K562 (cell line): ENCODE measurements around the gene FNBP1. TPM values are rescaled to one million over a fixed set of nuclear protein-coding genes. Genes with fewer than 3 reads are reported as not detected.

ENCODE experiments used
- ATF3 ChIP-seq, 2 experiments: fragments of 450-650 bp in 1 of 2; sonication (generic) in 1 of 2; formaldehyde crosslinking in 1 of 2; IDR thresholded peaks in 1 of 2; conservative IDR thresholded peaks in 1 of 2; 2 replicates each; pipeline versions ENCODE4 v1.6.1 to v1.8.1; 2016 to 2023; ENCODE audit warnings: mild to moderate bottlenecking in 2 of 2, moderate library complexity in 2 of 2, inconsistent platforms in 1 of 2, missing genetic modification reagents in 1 of 2
- ATF6 ChIP-seq: sonication (generic); formaldehyde crosslinking; IDR thresholded peaks from 2 replicates; pipeline ENCODE4 v1.4.0; 2020; ENCODE audit warnings: mild to moderate bottlenecking, missing genetic modification reagents
- CREB3L1 ChIP-seq: fragments of 450-650 bp; IDR thresholded peaks from 2 replicates; pipeline ENCODE4 v1.6.1; 2014; ENCODE audit warnings: low read depth, mild to moderate bottlenecking, moderate library complexity, borderline replicate concordance
- ILF3 ChIP-seq: fragments of 450-650 bp; IDR thresholded peaks from 2 replicates; pipeline ENCODE4 v1.6.1; 2018; ENCODE audit warnings: antibody characterized with exemption, mild to moderate bottlenecking, moderate library complexity, borderline replicate concordance
- KDM5B ChIP-seq: fragments of 200-600 bp; sonication (generic); IDR thresholded peaks from 2 replicates; pipeline ENCODE4 v1.6.1; 2012; ENCODE audit warnings: low read depth, mild to moderate bottlenecking, moderate library complexity, low read length, control low read depth, inconsistent platforms; ENCODE audit not compliant: insufficient replicate concordance
- MAZ ChIP-seq, 2 experiments: fragments of 450-650 bp in 1 of 2; sonication (generic) in 1 of 2; formaldehyde crosslinking; IDR thresholded peaks in 1 of 2; conservative IDR thresholded peaks in 1 of 2; 2 replicates each; pipeline versions ENCODE4 v1.4.0 to v1.5.0; 2020; ENCODE audit warnings: mild to moderate bottlenecking in 1 of 2, missing genetic modification reagents in 1 of 2
- NCOR1 ChIP-seq: fragments of 450-650 bp; IDR thresholded peaks from 2 replicates; pipeline ENCODE4 v1.6.1; 2016; ENCODE audit warnings: mild to moderate bottlenecking, moderate library complexity
- PCBP1 ChIP-seq: fragments of 200-400 bp; formaldehyde crosslinking; IDR thresholded peaks from 2 replicates; pipeline ENCODE4 v1.6.1; 2018; ENCODE audit warnings: mild to moderate bottlenecking, low read depth, low read length; ENCODE audit not compliant: poor library complexity, severe bottlenecking
- PRDM10 ChIP-seq: fragments of 450-650 bp; IDR thresholded peaks from 2 replicates; pipeline ENCODE4 v1.6.1; 2018; ENCODE audit not compliant: partially characterized antibody
- RBM14 ChIP-seq: fragments of 200-400 bp; formaldehyde crosslinking; IDR thresholded peaks from 2 replicates; pipeline ENCODE4 v1.6.1; 2018; ENCODE audit warnings: low read depth, mild to moderate bottlenecking, low read length, moderate library complexity, borderline replicate concordance; ENCODE audit not compliant: insufficient read depth
- TEAD1 ChIP-seq, 2 experiments: fragments of 450-650 bp in 1 of 2; sonication (generic) in 1 of 2; formaldehyde crosslinking; IDR thresholded peaks; 2 replicates each; pipeline versions ENCODE4 v1.4.0 to v1.8.0; 2020 to 2022; ENCODE audit warnings: mild to moderate bottlenecking in 2 of 2, missing genetic modification reagents in 1 of 2
- ZBTB33 ChIP-seq: sonication (generic); formaldehyde crosslinking; IDR thresholded peaks from 2 replicates; pipeline ENCODE4 v1.8.1; 2023; ENCODE audit warnings: mild to moderate bottlenecking, missing genetic modification reagents
- ZNF766 ChIP-seq: fragments of 200-800 bp; sonication (Bioruptor generic); conservative IDR thresholded peaks from 2 replicates; pipeline ENCODE4 v1.6.1; 2016; ENCODE audit warnings: missing genetic modification characterization, missing compliant biosample characterization
- polyA plus RNA-seq, 8 experiments: library from polyadenylated mRNA; depleted of rRNA in 4 of 8; stranded (reverse) in 5 of 8; unstranded in 3 of 8; fragments of >200 nt; fragmentation: Nextera tagmentation in 2 of 8; fragmentation: Illumina TruSeq in 1 of 8; extraction: Ambion mirVana in 2 of 8; extraction: Trizol in 1 of 8; gene quantifications; 2 replicates each; pipeline versions ENCODE4 v1.2.1 to v1.2.3, GENCODE V29; 2011 to 2014; ENCODE audit warnings: inconsistent platforms in 1 of 8, missing spikeins in 1 of 8
- total RNA-seq, 7 experiments: library from RNA; depleted of rRNA in 6 of 7; stranded (reverse); fragments of >200 nt in 6 of 7; fragmentation: Illumina TruSeq in 2 of 7; extraction: Trizol in 2 of 7; gene quantifications; 2 replicates each; pipeline versions ENCODE4 v1.2.1 to v1.2.3, GENCODE V29; 2011 to 2021; ENCODE audit warnings: low replicate concordance in 1 of 7

FNBP1 gene
- total and polyA plus RNA-seq, 9 of the 15 experiments (the other 6 are each of a cell fraction or from before 2014, with no cell fraction given), result 1.8 to 14.9 (median 7.6) TPM

- TF ChIP-seq TEAD1 (CRISPR knock-in tag; IDR thresholded peaks at IDR 0.05), result 0 out of 4 replicates have a peak, but pooled peaks of 1 of the 2 experiments have one; percentile 9
- TF ChIP-seq PCBP1, result peak; percentile 43
- no peak for TF ChIP-seq ATF3 (IDR thresholded peaks at IDR 0.05)
- 0 out of 2 replicates have a peak, but pooled peaks have one; percentile 40 for TF ChIP-seq ATF3 (CRISPR knock-in tag; conservative IDR thresholded peaks at IDR 0.05)
- TF ChIP-seq ATF6 (CRISPR knock-in tag), result no peak
- TF ChIP-seq ILF3, result peak; percentile 34; the same call in 1 of the 2 replicates
- TF ChIP-seq ZBTB33 (CRISPR knock-in tag), result 0 out of 2 replicates have a peak, but pooled peaks have one; percentile 58
- TF ChIP-seq KDM5B, result peak; percentile 95
- 0 out of 2 replicates have a peak, but pooled peaks have one; percentile 43 for TF ChIP-seq ZNF766 (CRISPR knock-in tag)
- TF ChIP-seq PRDM10, result peak; percentile 14
- TF ChIP-seq MAZ (CRISPR knock-in tag; conservative IDR thresholded peaks at IDR 0.05 in 1 of 2, IDR thresholded peaks at IDR 0.05 in 1 of 2), result peak; percentile 73 to 82
- peak; percentile 88; the same call in 1 of the 2 replicates for TF ChIP-seq CREB3L1
- 0 out of 2 replicates have a peak, but pooled peaks have one; percentile 45 for TF ChIP-seq RBM14
- peak; percentile 51; the same call in 1 of the 2 replicates for TF ChIP-seq NCOR1
These were observed 10.7 kb upstream of the FNBP1 start, which contains the start of gene GPR107 (continued) for GRCh38 chr9:130053504-130054324.
